Glutamatergic neuron (in vitro differentiated cells): ENCODE results near the gene XRCC4. TPM values are rescaled to one million over a fixed set of nuclear protein-coding genes. Genes with fewer than 3 reads are reported as not detected.

Source experiments
- DNase-seq: peaks from one replicate; pipeline ENCODE4 v3.0.0; 2022
- H3K27ac Mint-ChIP-seq: one replicate; pipeline ENCODE4 v1.8.0; 2020; ENCODE audit warnings: mild to moderate bottlenecking, mixed read lengths, inconsistent platforms; ENCODE audit not compliant: unreplicated experiment
- H3K27me3 Mint-ChIP-seq: one replicate; pipeline ENCODE4 v1.8.0; 2020; ENCODE audit warnings: mild to moderate bottlenecking, moderate library complexity, mixed read lengths, inconsistent platforms; ENCODE audit not compliant: unreplicated experiment
- H3K36me3 Mint-ChIP-seq: one replicate; pipeline ENCODE4 v1.8.0; 2020; ENCODE audit warnings: mild to moderate bottlenecking, mixed read lengths, inconsistent platforms; ENCODE audit not compliant: unreplicated experiment
- H3K4me1 Mint-ChIP-seq: one replicate; pipeline ENCODE4 v1.8.0; 2020; ENCODE audit warnings: mild to moderate bottlenecking, low read depth, mixed read lengths, inconsistent platforms; ENCODE audit not compliant: unreplicated experiment
- H3K4me3 Mint-ChIP-seq: one replicate; pipeline ENCODE4 v1.8.0; 2020; ENCODE audit warnings: mild to moderate bottlenecking, mixed read lengths, inconsistent platforms; ENCODE audit not compliant: unreplicated experiment
- H3K9me3 Mint-ChIP-seq: one replicate; pipeline ENCODE4 v1.8.0; 2020; ENCODE audit warnings: mild to moderate bottlenecking, moderate library complexity, mixed read lengths, inconsistent platforms; ENCODE audit not compliant: unreplicated experiment
- total RNA-seq: library from RNA; stranded (reverse); fragmentation: NEBNext Ultra II Directional; extraction: Animal tissue kit (Norgen Biotek cat#: 25700); gene quantifications from one replicate; pipeline ENCODE4 v1.2.1, GENCODE V29; 2021; ENCODE audit not compliant: unreplicated experiment
- TF ChIP-seq, protein P1 (sequence below): fragments of 200-600 bp; sonication (generic); IDR thresholded peaks from one replicate; pipeline ENCODE4 v1.5.0; 2021; ENCODE audit not compliant: partially characterized antibody, unreplicated experiment

The XRCC4 gene
- total RNA-seq, 1 donor from 2014 or later: 5.9 TPM

DNA sequence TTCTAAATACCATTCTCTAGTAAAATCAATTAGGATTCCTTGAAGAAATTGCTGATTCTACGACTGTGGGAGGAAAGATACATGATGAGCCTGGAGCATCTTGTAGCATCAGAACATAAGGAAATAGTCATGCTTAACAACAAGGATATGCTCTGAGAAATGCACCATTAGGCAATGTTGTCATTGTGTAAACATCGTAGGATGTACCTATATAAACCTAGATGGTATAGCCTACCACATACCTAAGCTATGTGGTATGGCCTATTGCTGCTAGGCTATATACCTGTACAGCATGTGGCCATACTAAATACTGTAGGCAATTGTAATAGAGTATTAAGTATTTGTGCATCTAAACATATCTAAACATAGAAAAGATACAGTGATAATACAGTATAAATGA is 316.8 kb downstream of the XRCC4 start:
- no peak for DNase-seq
- H3K9me3 Mint-ChIP-seq: no peaks in the 10 kb centered on the region
- no peaks in the 10 kb centered on the region for H3K4me1 Mint-ChIP-seq

DNA sequence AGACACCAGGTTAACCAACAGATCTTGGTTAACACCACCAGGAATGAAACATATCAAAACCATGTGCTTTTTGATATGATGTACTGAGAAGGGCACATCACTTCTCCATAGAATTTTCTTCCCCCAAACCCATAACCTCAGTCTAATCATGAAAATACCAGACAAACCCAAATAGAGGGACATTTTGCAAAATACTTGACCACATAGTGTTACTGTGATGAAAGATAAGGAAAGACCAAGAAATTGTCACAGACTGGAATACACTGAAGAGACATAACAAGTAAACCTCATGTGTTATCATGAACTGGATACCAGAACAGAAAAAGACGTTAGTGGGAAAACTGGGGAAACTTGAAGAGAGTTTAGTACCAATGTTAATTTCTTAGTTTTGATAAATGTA is 319.3 kb downstream of the XRCC4 start:
- TF ChIP-seq, protein P1, sequence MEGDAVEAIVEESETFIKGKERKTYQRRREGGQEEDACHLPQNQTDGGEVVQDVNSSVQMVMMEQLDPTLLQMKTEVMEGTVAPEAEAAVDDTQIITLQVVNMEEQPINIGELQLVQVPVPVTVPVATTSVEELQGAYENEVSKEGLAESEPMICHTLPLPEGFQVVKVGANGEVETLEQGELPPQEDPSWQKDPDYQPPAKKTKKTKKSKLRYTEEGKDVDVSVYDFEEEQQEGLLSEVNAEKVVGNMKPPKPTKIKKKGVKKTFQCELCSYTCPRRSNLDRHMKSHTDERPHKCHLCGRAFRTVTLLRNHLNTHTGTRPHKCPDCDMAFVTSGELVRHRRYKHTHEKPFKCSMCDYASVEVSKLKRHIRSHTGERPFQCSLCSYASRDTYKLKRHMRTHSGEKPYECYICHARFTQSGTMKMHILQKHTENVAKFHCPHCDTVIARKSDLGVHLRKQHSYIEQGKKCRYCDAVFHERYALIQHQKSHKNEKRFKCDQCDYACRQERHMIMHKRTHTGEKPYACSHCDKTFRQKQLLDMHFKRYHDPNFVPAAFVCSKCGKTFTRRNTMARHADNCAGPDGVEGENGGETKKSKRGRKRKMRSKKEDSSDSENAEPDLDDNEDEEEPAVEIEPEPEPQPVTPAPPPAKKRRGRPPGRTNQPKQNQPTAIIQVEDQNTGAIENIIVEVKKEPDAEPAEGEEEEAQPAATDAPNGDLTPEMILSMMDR: no peak
- Mint-ChIP-seq H3K27me3 (no peaks in the 10 kb centered on the region), H3K4me1 (no peaks in the 10 kb centered on the region), H3K4me3 (no peak overlapping the region), H3K27ac (no peak overlapping the region), H3K36me3 (no peaks in the 10 kb centered on the region), H3K9me3 (no peaks in the 10 kb centered on the region)
- no peak for DNase-seq

More for the DNA sequence above, 316.8 kb downstream of the XRCC4 start:
- H3K36me3 Mint-ChIP-seq: no peaks in the 10 kb centered on the region
- no peak overlapping the region for H3K27ac Mint-ChIP-seq
- no peaks in the 10 kb centered on the region for H3K27me3 Mint-ChIP-seq
- no peak overlapping the region for H3K4me3 Mint-ChIP-seq
- TF ChIP-seq, protein P1: no peak

GRCh38 chr5:83397658-83398057 is 320.3 kb downstream of the XRCC4 start:
- H3K27me3 Mint-ChIP-seq: no peaks in the 10 kb centered on the region
- TF ChIP-seq, protein P1: no peak
- H3K36me3 Mint-ChIP-seq: no peaks in the 10 kb centered on the region
- no peak for DNase-seq
- no peaks in the 10 kb centered on the region for H3K9me3 Mint-ChIP-seq
- no peak overlapping the region for H3K27ac Mint-ChIP-seq
- no peaks in the 10 kb centered on the region for H3K4me1 Mint-ChIP-seq
- H3K4me3 Mint-ChIP-seq: no peak overlapping the region

DNA sequence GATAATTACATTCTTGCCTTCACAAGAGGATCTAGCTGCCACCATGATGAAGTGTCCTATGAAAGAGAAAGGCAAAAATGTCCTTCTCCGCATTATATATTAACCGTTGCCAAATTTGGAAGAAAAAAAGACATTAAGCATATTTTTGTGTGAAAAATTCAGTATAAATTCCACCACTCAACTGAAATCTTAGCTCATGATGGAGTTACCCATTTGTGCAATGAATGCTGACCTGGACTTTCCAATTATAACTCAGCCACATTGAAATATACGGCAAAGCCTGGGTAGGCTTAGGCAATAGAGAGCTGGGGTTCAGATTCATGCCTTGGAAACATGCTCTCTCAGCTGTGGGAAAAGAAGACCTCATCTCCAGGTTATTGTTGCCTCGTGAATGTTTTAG is 322.9 kb downstream of the XRCC4 start:
- Mint-ChIP-seq H3K9me3 (no peaks in the 10 kb centered on the region), H3K27me3 (no peaks in the 10 kb centered on the region), H3K4me1 (peaks cover 3% of the 10 kb centered on the region), H3K4me3 (no peak overlapping the region), H3K27ac (no peak overlapping the region), H3K36me3 (no peaks in the 10 kb centered on the region)
- TF ChIP-seq, protein P1: no peak
- no peak for DNase-seq

DNA sequence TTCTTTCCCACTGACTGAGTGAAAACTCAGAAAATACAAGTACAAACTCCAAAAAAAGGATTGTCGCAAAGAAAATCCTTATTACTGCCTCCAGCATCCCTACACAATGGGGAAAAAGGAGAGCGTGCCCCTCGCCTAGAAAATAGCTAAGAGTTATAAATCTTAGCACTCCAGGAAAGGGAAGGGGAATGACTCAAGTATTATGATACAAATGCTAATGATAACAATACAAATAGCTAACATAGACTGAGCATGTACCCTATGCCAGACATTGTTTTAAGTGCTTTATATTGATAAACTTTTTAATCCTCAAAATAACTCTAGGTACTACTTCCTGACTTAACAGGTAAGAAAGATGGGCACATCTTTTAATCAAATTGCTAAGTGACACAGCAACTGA is 323.4 kb downstream of the XRCC4 start:
- no peaks in the 10 kb centered on the region for H3K9me3 Mint-ChIP-seq
- H3K36me3 Mint-ChIP-seq: no peaks in the 10 kb centered on the region
- H3K27ac Mint-ChIP-seq: no peak overlapping the region

More for the DNA sequence above, 323.4 kb downstream of the XRCC4 start:
- no peaks in the 10 kb centered on the region for H3K27me3 Mint-ChIP-seq
- TF ChIP-seq, protein P1: no peak
- peaks cover 3% of the 10 kb centered on the region for H3K4me1 Mint-ChIP-seq
- H3K4me3 Mint-ChIP-seq: no peak overlapping the region
- DNase-seq: no peak
